ENCODE results near the gene GLIPR1L2. TPM values are rescaled to one million over a fixed set of nuclear protein-coding genes. Genes with fewer than 3 reads are reported as not detected.
A peak's percentile ranks its signal among the peaks of the same experiment; 100 is the strongest.

Gene GLIPR1L2
- total and polyA plus RNA-seq, 10 of the 15 experiments (the other 5 are each of a cell fraction or from before 2014, with no cell fraction given) = 0.04 to 0.39 (median 0.09) TPM; not detected in 3

GRCh38 chr12:75481013-75481705 lies 90.3 kb downstream of the GLIPR1L2 start (continued):
- 0 out of 2 replicates have a peak, but pooled peaks have one; percentile 7 for TF ChIP-seq NKRF (conservative IDR thresholded peaks at IDR 0.05)
- TF ChIP-seq CBX5 (IDR thresholded peaks at IDR 0.05; ENCODE audit: low read depth) = 0 out of 2 replicates have a peak, but pooled peaks have one; percentile 0
- no peak for TF ChIP-seq SKIL (IDR thresholded peaks at IDR 0.05; ENCODE audit: low read depth, poor library complexity, severe bottlenecking)
- TF ChIP-seq MYC (IDR thresholded peaks at IDR 0.05; ENCODE audit: insufficient read depth, insufficient read length, insufficient replicate concordance, low read length, severe bottlenecking) = no peak
- no peak for TF ChIP-seq CHD4 (IDR thresholded peaks at IDR 0.05)
- no peak for TF ChIP-seq ZNF24 (IDR thresholded peaks at IDR 0.05)
- TF ChIP-seq STAT3 (IDR thresholded peaks at IDR 0.05; ENCODE audit: low read depth, low read length) = no peak
- TF ChIP-seq POLR2AphosphoS2 (IDR thresholded peaks at IDR 0.05; ENCODE audit: low read depth, low read length) = 0 out of 2 replicates have a peak, but pooled peaks have one; percentile 4
- TF ChIP-seq SRF (IDR thresholded peaks at IDR 0.05; ENCODE audit: low read depth in 2 of 2, low read length in 2 of 2) = no peak
- TF ChIP-seq PAX5 (IDR thresholded peaks at IDR 0.05; ENCODE audit: borderline replicate concordance, low read depth, low read length) = no peak
- peak; percentile 31 to 50; a peak in 3 of 4 replicates for TF ChIP-seq IKZF2 (IDR thresholded peaks at IDR 0.05)
- TF ChIP-seq PAX8 (IDR thresholded peaks at IDR 0.05) = peak; percentile 61; the same call in 1 of the 2 replicates
- TF ChIP-seq HDGF (IDR thresholded peaks at IDR 0.05) = no peak

Data from GM12878 (cell line).